ENCODE results near the gene PPM1M.

Gene PPM1M

DNA sequence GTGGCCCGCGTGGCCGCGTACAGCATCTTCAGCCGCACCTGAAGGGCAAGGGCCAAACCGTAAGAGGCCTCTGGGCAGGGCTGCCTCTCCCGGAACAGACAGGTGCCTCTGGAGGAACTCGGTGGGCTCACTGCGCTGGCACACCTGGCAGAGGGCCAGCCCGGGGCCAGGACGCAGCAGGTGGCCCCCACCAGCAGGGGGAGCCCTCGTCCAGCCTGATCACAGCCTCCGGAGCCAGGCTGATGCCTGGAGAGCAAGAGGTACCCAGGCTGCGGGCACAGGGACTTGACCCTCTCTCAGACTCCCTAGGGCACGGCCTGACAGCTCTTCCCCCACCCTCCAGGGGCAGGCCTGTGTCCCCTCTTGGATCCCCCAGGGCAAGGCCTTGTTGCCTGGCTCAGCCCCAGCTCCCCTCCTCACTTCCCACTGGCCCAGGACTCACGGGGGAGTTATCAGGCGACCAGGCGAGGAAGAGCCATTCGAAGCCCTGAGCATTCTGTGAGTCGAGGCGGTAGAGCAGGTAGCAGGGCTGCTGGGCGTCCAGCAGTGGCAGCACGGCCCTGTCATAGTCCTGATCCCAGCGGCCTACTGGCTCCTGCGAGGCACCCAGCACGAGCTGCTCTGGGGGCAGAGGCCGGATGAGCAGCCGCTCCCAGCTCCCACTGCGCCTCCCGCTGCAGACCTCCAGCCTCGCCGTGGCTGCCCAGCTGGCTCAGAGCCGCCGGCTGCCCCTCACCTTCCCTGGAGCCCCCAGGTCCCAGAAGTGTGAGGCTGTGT is 13.9 kb upstream of the PPM1M start:
- DNase-seq: peak; percentile 95

DNA sequence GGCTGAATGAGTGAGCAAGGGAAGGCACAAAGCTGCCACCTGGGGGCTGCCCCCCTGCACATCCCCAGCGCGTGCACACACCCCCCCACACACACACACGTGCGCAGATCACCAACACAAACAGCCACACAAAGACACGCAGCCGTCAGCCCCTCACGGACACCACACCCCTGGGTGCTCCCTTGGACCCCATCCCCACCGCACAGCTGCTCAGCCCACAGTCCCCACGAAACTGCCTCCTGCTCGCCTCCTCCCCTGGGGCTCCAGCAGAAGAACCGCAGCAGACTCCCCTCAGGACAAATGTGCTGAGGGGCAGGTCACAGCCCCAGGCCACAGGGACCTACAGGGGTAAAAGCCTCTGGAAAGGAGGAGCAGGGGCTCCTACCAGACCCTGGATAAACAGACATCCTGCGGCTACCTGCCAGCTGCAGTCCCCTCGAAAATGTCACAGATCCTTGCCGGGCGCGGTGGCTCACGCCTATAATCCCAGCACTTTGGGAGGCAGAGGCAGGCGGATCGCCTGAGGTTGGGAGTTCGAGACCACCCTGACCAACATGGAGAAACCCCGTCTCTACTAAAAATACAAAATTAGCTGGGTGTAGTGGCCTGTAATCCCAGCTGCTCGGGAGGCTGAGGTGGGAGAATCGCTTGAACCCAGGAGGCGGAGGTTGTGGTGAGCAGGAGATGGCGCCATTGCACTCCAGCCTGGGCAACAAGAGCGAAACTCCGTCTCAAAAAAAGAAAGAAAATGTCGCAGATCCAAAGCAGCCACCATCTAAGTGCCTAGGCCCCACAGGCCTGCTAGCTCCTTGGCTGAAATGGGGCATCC is 13.1 kb upstream of the PPM1M start:
- peak; percentile 53 for DNase-seq

DNA sequence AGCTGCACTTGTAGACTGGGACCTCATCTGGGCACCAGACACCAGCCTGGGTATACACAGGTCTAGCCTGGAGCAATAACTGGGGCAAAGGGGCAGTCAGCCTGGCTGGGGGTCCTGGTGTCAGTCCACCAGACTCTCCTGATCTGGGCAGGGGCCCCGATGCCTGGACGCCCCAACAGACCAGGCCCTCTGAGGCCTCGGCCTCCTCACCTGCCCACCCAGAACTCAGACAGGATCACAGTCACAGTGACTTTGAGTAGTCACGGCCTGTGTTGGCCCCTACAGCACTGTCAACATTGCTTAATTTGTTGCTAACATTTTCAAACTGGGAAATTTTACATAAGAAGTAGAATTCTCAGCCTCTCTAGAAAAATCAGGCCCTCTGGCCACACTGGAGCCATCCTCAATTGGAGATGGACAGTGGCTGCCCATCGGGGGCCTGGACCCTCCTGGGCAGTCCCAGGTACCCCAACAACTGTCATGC is 12.4 kb upstream of the PPM1M start:
- DNase-seq: no peak

DNA sequence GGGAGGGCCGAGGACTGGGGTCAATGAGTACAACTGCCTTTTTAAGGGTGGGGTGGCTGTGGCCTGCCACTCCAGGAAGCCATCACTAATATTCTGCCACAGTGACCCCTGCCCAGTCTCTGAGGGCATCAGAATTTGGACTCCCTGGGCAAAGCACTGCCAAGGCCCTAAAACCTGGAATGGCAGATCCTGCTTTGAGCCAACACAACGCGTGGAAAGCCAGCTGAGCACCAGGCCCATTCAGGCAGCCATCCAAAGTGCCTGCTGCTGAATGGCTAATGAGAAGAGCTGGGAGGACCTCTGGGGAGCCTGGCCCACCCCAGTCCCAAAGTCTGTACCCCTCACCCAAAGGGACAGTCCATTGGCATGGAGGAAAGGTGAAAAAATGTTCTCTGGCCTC is 11.6 kb upstream of the PPM1M start:
- DNase-seq: no peak

DNA sequence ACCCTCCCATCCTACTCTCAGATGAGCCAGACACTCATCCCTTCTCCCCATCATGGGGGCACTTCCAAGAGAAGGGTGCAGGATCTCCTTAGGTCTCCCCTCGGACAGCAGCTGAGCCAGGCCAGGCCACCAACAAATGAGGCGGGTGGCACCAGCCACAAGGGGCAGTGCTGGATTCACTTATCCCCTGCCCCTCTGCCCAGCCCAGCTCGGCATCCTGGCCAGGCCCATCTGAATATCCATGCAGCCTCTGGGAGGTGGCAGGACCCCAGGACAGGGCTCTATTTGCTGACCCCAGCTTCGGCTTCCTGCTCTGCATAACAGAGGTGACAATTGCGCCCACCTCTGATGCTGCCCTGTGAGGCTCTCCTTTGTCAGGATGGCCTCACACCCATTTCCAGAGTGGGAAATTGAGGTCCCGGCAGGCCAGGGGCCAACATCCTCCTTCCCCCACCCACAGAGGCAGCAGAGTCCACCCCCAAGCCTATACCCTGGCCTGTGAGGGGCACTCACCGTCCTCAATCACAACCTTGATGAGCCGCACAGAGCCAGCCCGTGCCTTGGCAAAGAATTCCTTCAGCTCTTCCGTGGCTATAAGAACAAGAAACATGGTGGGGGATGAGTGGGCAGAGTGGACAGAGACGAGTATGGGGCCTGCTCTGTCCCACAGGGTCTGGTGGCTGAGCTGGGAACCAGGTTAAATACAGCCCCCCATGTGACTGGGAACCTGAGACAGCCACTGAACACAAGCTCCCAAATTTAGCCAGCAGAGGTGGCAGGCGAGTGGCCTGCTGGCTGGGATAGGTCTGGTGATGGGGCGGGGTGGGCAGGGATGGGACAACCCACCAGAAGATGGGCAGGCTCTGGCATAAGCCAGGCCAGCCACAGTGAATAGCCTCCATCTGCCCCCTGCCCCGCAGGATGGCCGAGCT is 10.8 kb upstream of the PPM1M start:
- no peak for DNase-seq

DNA sequence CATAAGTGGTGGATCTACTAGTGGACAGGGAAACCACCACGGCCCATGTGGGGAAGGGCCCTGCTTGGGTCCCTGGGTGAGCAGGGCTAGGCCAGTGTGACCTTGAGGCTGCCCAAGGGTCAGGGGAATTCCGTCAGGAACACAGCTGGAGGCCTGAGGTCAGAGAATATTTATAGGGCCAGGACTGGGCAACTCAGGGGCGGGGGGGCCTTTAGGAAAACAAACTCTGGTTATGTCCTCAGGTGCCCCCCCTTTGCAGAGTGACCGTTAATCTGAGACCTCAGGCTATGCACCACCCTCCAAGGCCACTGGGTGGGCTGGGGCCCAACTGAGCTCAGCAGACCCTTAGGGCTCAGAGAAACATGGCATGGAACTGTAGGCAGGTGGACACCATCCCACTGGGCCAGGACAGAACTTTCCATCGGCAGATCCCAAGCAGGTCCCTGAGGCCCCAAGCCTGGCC is 9.1 kb upstream of the PPM1M start:
- DNase-seq: no peak

DNA sequence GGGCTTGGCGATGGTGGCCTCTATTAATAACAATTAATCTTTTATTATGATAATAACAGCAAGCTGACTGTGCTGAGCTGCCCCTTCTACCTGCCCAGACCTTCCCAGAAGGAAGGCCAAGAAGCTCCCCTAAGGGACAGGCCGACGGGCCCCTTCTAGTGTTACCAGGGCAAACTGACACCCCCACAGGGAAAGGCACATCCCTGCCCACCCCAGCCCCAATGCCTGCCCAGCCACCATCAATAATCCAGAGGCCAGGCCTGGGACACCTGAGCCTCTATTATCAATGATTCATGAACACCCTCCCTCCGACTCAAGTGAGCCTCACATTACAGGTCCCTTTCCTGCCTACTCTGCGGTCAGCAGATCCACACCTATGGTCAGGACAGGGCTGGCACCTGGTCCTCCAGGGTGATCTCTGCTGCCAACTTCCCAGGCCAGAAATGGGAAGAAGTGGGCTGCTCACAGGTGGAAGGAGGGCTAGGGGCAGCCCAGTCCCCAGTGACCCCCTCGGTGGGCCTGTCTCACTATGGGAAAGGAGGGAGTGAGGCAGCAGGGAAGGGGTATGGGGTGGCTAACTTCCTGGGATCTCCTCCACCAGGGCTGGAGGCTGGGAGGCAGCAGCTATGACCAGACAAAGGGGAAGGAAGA is 8.4 kb upstream of the PPM1M start:
- no peak for DNase-seq

DNA sequence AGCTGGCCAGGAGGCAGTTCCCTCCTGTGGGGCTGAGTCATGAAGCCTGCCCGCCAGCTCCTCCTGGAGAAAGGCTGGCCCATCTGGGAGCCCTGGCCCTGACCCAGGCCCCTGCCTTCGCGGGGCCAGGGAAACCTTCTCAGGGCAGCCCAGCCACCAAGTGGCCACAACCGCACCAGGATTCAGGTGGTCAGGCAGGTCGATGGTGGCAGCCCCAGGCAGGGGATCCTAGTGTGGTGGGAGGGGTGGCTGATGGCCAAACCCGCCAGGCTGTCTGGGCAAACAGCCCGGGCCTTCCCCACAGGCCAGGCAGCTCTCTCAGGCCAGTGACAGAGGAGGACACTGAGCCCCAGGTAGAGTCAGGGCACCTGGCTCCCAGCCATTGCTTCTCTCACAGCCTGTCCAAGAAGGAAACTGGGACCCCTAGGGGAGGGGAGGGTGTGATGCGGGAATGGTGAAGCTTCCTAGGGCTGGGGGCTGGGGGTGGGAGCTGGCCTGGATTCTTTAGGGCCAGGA is 7.8 kb upstream of the PPM1M start:
- no peak for DNase-seq

DNA sequence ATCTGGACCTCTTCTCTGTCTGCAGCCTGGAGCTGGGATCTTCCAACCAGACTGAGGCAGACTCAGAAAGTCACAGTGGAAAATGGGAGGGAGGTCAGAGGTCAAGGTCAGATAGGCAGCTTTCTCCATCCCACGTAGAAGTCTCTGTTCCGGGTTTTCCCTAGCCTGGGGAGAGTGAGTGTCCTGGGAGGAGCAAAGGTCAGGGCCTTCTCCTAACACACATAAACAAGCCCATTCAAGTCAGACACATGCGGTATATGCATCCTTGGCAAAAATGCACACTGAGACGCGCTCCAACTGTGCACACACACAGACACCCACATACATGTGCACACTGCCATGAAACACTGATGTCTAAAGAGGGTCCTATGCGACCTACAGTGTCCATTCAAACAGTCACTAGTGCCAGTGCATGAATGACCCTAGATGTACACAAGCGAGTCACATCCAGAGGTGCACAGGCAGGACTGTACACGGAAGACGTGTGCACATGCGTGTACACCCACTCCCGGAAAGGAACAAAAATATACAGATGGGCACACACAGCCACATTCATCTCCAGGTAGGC is 7.3 kb upstream of the PPM1M start:
- DNase-seq: no peak

DNA sequence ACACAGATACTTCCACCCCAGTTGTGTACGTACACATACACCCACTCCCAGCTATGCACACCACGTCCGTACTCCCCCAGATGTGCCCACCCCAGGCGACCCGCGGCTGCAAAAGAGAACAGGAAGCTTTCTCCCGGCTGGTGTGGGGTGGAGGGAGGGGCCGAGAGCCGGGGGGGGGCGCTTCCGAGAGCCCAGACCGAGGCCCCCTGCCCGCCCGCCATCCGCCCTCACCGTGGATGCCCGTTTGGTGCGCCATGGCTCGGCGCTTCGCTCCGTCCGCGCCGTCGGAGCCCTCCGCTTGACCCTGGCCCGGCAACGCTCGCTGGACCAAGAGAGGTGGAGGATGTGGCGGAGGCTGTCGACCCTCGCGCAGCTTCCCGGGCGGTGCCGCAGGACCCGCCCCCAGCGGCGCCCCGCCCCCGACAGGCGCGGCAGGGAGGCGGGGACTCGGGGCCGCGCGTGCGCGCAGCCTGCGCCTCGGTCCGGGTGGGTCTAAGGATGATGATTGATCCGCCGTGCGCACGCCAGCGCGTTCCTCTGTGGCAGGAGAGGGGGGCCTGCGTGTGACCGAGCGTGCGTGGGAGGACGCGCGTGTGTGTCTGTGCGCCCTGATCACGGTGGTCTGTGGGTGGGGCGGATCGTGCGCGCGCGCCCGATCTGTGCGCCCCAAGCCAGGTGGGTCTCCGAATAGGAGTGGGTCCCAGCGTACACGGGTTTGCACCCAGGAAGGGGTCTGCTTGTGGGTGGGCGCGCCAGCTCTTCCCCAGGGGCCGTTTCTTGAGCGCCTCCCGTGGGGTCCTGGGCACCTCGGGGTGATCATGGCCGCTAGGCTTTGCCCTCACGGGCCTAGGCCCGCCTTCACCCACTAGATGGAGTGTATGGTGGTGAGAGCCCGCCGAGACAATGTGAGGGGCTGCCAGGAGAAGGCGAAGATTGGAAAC is 6.5 kb upstream of the PPM1M start, which contains the start of gene TWF2:
Gene TWF2 (minus strand): TSS at position 398 of the 941 bp plus-strand sequence. CDS start 142 bp downstream, at position 256.
- DNase-seq: peak; percentile 92

DNA sequence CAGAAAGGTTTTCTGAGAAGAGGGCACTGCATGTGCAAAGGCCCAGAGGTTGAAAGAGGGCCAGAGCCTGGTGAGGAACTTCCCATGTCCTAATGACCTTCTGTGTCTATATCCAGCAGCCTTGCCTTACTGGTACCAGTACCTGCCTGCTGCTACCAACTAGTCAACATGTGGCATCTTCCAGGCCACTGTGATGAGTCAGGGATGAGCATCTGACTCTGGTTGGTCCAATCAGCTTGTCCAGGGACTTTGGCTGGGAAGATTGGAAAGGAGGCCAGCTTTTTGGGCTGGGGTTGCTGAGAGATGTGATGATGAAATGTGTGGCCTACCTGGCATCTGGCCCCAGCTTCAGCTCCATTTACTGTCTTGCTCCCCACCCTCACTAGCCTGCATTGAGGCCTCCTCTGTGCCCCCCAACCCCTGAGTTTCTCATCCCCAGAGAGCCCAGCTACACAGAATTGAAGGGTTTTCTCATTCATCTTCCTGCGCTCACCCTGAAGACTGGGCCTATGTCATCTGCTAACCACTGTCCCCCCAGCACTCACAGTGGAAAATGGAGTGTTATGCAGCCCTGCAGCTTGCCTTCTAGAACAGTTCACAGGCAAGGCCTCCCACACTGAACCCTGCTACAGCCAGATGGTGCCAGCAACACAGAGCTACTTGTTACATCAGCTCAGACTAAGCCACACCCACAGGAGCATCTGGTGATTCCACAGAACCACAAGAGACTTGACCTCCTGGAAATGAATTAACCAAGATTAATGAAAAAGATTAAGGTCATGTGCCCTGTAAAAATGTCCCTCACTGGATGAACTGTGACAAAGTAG is 5.3 kb upstream of the PPM1M start:
- peak; percentile 67 for DNase-seq

DNA sequence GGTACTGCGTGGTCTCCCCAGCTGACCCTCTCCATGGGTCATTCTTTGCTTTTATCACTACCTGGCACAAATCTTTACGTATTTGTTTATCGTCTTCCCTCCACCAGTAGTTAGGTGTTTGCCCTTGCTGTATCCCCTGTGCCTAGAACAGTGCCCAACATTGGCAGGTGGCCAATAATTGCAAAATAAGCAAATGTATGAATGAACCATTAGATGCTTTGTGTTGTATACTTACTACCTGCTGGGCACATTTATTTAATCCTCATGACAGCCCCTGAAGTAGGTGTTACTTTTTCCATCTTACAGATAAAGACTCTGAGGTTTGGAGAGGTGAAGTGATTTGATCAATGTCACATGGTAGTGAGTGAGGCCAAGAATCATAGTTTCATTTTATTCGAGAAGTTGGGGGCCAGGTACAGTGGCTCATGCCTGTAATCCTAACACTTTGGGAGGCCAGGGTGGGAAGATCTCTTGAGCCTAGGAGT is 4.6 kb upstream of the PPM1M start:
- DNase-seq: no peak

DNA sequence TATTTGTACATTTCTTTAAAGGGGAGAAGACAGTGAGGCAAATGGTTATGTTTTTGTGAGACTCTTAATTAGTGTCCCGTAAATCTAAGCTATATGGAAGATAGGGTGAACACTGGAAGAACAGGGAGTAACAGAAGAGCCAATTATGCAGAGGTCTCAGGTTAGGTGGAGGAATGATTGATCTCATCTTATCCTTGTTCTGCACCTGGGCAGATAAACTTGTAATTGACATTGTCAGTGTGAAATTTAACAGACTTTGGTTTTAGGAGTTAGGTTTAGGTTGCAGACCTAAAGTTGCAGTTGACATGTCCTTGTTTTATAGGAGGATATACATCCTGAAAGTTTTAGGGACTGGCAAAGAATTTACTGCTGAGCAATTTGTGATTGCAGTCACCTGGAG is 3.5 kb upstream of the PPM1M start:
- DNase-seq: no peak

DNA sequence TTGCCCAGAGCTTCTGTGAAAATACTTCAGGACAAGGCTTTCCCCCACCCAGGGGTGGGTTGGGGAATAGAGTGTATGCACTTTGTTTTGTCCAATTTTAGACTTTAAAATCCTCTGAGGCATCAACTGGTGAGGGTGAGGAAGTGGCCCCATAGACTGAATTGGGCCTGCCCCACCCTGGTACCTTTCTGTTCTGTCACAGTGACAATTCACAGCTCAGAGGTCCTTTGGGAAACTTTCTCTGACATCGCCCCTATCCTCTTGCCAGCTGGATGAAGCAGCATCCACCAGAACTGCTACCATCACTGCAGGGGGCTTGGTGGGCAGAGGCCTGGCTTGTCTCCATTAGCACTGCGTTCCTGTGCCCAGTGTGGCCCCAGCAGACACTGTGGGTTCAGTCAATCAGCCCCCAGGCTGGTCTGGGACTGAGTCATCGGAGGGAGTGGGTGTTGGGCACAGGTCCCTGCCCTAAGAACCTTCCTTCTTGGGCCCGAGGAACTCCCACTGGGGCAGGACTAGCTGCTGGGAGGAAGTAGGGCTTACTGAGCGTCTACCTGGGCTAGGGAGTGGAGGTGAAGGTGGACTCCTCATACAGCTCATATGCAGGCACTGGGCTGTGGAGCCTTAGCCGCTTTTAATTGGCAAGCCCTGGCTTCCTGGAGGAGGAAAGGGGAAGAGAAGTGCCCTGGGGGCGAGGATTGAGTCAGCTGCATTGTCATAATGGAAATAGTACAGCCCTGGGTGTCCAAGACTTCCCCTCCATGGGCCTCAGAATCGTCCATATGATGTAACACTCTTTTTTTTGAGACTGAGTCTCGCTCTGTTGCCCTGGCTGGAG is 1.5 kb upstream of the PPM1M start:
- peak; percentile 44 for DNase-seq

DNA sequence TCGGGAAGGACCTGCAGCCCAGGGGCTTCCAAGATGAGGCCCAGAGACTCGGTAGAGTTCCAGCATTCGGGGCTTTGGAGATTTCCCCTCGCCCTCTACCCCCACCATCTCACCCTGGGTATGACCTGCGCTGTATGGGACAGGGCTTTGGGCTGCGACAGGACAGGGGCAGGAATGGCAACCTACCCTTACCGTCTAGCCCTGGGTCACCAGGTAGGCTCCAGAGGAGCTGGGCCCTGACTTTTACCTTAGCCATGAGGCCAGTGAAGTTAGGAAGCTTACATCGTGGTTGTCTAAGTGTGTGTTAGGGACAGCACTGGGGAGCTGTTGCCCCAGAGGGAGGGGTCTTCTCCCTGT is 683 bp downstream of the PPM1M start:
- peak; percentile 23 for DNase-seq

DNA sequence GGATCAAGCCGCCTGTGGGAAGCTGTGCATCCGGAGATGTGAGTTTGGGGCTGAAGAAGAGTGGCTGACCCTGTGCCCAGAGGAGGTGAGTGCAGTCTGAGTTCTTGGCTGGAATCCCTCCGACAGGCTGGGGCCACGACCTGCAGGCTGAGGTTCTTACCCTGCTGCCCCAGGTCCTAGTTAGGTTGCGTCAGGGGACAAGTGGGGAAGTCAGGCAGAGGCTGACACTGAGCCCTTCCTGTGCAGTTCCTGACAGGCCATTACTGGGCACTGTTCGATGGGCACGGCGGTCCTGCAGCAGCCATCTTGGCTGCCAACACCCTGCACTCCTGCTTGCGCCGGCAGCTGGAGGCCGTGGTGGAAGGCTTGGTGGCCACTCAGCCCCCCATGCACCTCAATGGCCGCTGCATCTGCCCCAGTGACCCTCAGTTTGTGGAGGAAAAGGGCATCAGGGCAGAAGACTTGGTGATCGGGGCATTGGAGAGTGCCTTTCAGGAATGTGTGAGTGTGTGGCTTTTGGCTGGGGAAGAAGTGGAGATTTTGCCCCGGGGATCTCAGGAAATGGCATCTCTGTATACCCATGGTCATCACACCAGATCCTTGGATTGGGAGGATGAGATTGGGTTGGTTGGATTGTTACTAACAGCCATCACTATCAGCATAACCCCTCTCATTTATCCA is 1.3 kb downstream of the PPM1M start:
- DNase-seq: peak; percentile 24

DNA sequence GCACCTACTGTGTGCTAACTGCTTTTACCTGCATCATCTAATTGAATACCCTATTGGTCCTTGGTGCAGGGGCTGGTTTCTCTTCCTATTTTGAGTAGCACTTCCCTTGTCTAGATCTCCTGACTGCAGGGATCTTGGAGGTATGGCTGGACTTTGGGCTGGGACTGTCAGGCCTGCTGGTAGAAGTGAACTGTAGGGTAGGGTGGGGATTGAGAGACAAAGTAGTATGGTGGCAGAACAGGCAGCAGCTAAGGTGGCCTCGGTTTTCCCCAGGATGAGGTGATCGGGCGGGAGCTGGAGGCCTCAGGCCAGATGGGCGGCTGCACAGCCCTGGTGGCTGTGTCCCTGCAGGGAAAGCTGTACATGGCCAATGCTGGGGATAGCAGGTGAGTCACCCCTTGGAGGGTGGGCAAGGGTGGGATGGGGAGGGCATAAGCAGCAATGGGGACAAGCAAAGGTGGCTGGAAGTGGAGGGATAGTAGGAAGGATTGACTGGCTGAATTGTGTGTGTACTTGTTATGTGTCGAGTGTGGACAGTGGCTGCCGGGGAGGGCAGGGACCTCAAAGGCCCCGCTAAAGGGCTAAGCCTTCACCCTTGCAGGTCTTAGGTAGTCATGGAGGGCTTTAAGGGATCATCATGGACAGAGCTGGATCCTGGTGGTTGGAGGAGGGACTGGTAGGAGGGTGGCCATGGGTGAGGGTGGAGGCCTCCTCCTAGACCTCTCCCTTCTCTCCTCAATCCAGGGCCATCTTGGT is 2.0 kb downstream of the PPM1M start:
- DNase-seq: no peak
